AG04450 (cell line): Measurements from ENCODE around the gene SLC35F1. TPM values are rescaled to one million over a fixed set of nuclear protein-coding genes. Genes with fewer than 3 reads are reported as not detected.

Experiments used
- CTCF ChIA-PET: fragments of 300-600, 350-600 bp; formaldehyde crosslinking; extraction: SDS; loops from one replicate; lab custom pipeline; 2022; ENCODE audit warnings: antibody characterized with exemption, inconsistent platforms; lab: Charles Lee
- POLR2A ChIA-PET: fragments of 350-600 bp; formaldehyde crosslinking; extraction: SDS; loops from one replicate; lab custom pipeline; 2021; ENCODE audit warnings: antibody characterized with exemption, inconsistent platforms; lab: Yijun Ruan, JAX
- DNase-seq: peaks from one replicate; pipeline ENCODE4 v3.0.0-alpha.2; 2011; ENCODE audit warnings: low read depth, low spot score
- H3K27ac ChIP-seq: one replicate; pipeline ENCODE4 v1.5.1; 2012; ENCODE audit warnings: low read depth, low read length, control low read depth
- H3K27me3 ChIP-seq: one replicate; pipeline ENCODE4 v1.6.0; 2012; ENCODE audit warnings: low read length; ENCODE audit not compliant: control insufficient read depth, insufficient read depth
- H3K4me3 ChIP-seq: 2 replicates; pipeline ENCODE4 v1.5.1; 2011; ENCODE audit warnings: mild to moderate bottlenecking, low read depth, low read length, control low read depth
- H3K9me3 ChIP-seq: 2 replicates; pipeline ENCODE4 v1.5.1; 2012; ENCODE audit warnings: low read length; ENCODE audit not compliant: control insufficient read depth, insufficient read depth
- polyA plus RNA-seq: library from polyadenylated mRNA; depleted of rRNA; stranded (reverse); fragments of >200 nt; gene quantifications from 2 replicates; pipeline ENCODE4 v1.2.3, GENCODE V29; 2011
- TF ChIP-seq, protein P1 (sequence below): IDR thresholded peaks from 2 replicates; pipeline ENCODE4 v1.5.1; 2011; ENCODE audit warnings: low read depth, low read length, control low read depth, inconsistent platforms

SLC35F1 gene
- polyA plus RNA-seq, 1 experiment, result 0.14 TPM

DNA sequence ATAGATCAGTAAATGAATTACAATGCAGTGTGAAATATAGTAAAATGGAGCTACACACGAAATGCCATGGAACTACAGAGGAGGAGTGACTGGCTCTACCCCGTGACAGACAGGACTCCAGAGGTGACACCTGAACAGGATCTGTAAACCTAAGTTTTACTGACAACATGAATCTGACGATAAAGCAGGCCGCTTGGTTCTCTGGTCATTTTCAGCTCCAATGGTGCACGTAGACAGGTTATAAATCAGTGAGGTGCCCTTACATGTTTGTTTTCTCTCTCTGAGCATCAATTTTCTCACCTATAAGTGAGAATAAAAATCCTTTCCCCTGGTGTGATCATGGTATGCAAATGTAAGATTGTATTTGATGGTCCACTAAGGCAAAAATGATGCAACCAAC lies 339.3 kb downstream of the SLC35F1 start:
- POLR2A ChIA-PET, result no interaction called here
- DNase-seq, result no peak
- no peaks in the 10 kb centered on the region for H3K9me3 ChIP-seq
- no peak overlapping the region for H3K4me3 ChIP-seq
- no peak overlapping the region for H3K27ac ChIP-seq
- CTCF ChIA-PET, result no interaction called here
- peaks cover 3% of the 10 kb centered on the region for H3K27me3 ChIP-seq
- TF ChIP-seq, protein P1, sequence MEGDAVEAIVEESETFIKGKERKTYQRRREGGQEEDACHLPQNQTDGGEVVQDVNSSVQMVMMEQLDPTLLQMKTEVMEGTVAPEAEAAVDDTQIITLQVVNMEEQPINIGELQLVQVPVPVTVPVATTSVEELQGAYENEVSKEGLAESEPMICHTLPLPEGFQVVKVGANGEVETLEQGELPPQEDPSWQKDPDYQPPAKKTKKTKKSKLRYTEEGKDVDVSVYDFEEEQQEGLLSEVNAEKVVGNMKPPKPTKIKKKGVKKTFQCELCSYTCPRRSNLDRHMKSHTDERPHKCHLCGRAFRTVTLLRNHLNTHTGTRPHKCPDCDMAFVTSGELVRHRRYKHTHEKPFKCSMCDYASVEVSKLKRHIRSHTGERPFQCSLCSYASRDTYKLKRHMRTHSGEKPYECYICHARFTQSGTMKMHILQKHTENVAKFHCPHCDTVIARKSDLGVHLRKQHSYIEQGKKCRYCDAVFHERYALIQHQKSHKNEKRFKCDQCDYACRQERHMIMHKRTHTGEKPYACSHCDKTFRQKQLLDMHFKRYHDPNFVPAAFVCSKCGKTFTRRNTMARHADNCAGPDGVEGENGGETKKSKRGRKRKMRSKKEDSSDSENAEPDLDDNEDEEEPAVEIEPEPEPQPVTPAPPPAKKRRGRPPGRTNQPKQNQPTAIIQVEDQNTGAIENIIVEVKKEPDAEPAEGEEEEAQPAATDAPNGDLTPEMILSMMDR, result no peak

DNA sequence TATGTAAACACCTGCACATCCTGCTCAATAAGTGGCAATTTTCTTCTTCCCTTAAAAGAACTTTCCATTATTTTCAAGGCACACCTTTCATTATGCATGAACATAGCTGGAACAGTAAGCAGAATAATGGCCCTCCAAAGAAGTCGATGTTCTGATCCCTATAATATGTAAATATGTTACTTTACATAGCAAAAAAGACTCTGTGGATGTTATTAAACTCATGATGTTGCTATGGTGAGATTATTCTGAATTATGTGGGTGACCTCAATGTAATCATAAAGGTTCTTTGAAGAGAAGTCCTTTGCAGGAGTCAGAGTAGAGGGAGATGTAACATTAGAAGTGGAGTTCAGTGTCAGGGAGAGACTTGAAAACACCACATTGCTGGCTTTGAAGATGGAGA lies 341.1 kb downstream of the SLC35F1 start:
- no peak overlapping the region for H3K4me3 ChIP-seq
- TF ChIP-seq, protein P1, result no peak
- no peaks in the 10 kb centered on the region for H3K9me3 ChIP-seq
- no peak for DNase-seq
- H3K27me3 ChIP-seq, result peaks cover 3% of the 10 kb centered on the region
- POLR2A ChIA-PET, result no interaction called here
- CTCF ChIA-PET, result no interaction called here
- no peak overlapping the region for H3K27ac ChIP-seq

DNA sequence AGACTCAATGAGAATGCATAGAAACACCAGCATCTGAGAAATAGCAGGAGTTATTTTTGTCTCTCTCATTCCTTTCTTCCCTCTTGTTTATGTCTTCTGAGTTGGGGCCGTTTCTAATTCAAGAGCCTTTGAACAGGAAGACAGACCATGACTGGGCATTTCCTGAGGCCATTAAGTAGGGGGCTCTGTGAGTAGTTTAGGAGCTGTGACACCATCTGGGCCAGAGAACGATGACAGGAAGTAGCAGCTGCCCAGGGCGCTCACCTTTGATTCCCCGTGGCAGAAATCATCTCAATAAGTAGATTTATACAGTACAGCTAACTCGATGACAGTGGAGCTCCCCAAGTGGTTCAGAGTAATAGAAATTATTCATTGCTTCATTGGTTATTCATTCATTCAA lies 342.6 kb downstream of the SLC35F1 start:
- CTCF ChIA-PET, result no interaction called here
- DNase-seq, result no peak
- H3K27ac ChIP-seq, result no peak overlapping the region
- TF ChIP-seq, protein P1, result no peak
- no peaks in the 10 kb centered on the region for H3K9me3 ChIP-seq
- H3K4me3 ChIP-seq, result no peak overlapping the region
- H3K27me3 ChIP-seq, result peaks cover 5% of the 10 kb centered on the region
- POLR2A ChIA-PET, result no interaction called here

DNA sequence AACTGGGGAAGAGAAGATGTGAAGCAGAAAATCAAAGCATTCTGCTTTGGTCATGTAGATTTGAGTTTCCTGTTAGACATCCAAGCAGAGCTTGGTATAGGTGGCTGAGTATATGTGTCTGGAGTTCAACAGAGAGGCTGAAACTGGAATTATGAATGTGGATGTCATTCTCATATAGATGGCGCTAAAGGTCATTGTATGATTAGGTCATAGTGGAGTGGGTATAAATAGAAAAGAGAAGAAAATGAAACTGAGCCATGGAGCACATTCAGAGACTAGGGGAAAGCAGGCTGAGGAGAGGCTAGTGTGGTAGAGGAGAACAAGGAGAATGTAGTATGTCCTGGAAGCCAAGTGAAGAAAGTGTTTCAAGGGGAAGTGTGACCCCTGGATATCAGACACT lies 345.4 kb downstream of the SLC35F1 start:
- TF ChIP-seq, protein P1, result no peak
- Histone ChIP-seq H3K27ac (no peak overlapping the region), H3K4me3 (no peak overlapping the region), H3K27me3 (peaks cover 5% of the 10 kb centered on the region), H3K9me3 (no peaks in the 10 kb centered on the region)
- POLR2A ChIA-PET, result no interaction called here
- DNase-seq, result no peak
- CTCF ChIA-PET, result no interaction called here

DNA sequence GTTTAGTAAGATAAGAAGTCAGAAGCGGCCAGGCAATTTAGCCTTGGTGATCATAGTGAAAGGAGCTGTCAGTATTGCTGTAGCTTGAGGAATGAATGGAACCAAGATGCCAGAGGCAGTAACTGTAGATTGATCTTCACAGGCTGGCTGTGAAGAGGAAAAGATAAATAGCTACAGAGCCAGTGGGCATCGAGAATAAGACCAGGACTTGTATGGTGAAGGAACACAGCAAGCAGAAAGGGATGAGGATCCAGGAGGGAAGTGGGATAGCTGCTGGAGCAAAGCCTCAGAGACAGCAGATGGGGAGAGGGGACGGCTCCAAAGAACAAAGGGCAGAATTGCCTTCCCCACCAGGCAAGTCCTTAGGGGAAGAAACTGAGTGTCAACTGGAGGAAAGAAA lies 346.7 kb downstream of the SLC35F1 start:
- TF ChIP-seq, protein P1, result no peak
- no peak for DNase-seq
- ChIA-PET CTCF (no interaction called here), POLR2A (no interaction called here)
- Histone ChIP-seq H3K27ac (no peak overlapping the region), H3K27me3 (peaks cover 5% of the 10 kb centered on the region), H3K9me3 (no peaks in the 10 kb centered on the region), H3K4me3 (no peak overlapping the region)
